Measurements from ENCODE around the gene ITFG1. TPM values are rescaled to one million over a fixed set of nuclear protein-coding genes. Genes with fewer than 3 reads are reported as not detected.
"Not testable (repeated sequence)": the region's sequence is repeated elsewhere in the genome, so short reads cannot be mapped to it uniquely, and the experiment has no call there.

ITFG1 gene
- total RNA-seq, 2 donors from 2014 or later = 47.7 to 68.6 TPM

GRCh38 chr16:47197536-47198179 lies 263.2 kb downstream of the ITFG1 start:
- no peak for DNase-seq (ENCODE audit: low spot score)
- no peaks in the 10 kb centered on the region for H3K27me3 ChIP-seq (replicated peaks; ENCODE audit: insufficient read depth)
- no peaks in the 10 kb centered on the region for H3K9me3 ChIP-seq
- TF ChIP-seq, protein P1, sequence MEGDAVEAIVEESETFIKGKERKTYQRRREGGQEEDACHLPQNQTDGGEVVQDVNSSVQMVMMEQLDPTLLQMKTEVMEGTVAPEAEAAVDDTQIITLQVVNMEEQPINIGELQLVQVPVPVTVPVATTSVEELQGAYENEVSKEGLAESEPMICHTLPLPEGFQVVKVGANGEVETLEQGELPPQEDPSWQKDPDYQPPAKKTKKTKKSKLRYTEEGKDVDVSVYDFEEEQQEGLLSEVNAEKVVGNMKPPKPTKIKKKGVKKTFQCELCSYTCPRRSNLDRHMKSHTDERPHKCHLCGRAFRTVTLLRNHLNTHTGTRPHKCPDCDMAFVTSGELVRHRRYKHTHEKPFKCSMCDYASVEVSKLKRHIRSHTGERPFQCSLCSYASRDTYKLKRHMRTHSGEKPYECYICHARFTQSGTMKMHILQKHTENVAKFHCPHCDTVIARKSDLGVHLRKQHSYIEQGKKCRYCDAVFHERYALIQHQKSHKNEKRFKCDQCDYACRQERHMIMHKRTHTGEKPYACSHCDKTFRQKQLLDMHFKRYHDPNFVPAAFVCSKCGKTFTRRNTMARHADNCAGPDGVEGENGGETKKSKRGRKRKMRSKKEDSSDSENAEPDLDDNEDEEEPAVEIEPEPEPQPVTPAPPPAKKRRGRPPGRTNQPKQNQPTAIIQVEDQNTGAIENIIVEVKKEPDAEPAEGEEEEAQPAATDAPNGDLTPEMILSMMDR (IDR thresholded peaks at IDR 0.05) = no peak
- peaks cover 0 to 5% of the 10 kb centered on the region in 2 donors for H3K4me1 ChIP-seq (ENCODE audit: control insufficient read depth in 1 of 2, low read depth in 2 of 2)
- H3K27ac ChIP-seq = no peak overlapping the region
- no peak for ATAC-seq (ENCODE audit: insufficient number of reproducible peaks, low FRiP score, low read depth)
- H3K4me3 ChIP-seq = no peak overlapping the region
- H3K36me3 ChIP-seq = no peaks in the 10 kb centered on the region

- Histone ChIP-seq H3K4me3 (no peak overlapping the region), H3K27ac (no peak overlapping the region), H3K36me3 (no peaks in the 10 kb centered on the region), H3K27me3 (replicated peaks; ENCODE audit: insufficient read depth) (no peaks in the 10 kb centered on the region), H3K9me3 (no peaks in the 10 kb centered on the region), H3K4me1 (ENCODE audit: control insufficient read depth in 1 of 2, low read depth in 2 of 2) (peaks cover 0 to 5% of the 10 kb centered on the region in 2 donors)
- no peak for ATAC-seq (ENCODE audit: insufficient number of reproducible peaks, low FRiP score, low read depth)
- DNase-seq (ENCODE audit: low spot score) = no peak
- TF ChIP-seq, protein P1 (IDR thresholded peaks at IDR 0.05) = no peak
Measured at GRCh38 chr16:47196457-47196856, 264.4 kb downstream of the ITFG1 start.

GRCh38 chr16:47182318-47182717 lies 278.5 kb downstream of the ITFG1 start:
- TF ChIP-seq, protein P1 (IDR thresholded peaks at IDR 0.05) = no peak
- Histone ChIP-seq H3K36me3 (no peaks in the 10 kb centered on the region), H3K9me3 (no peaks in the 10 kb centered on the region), H3K27ac (no peak overlapping the region), H3K27me3 (replicated peaks; ENCODE audit: insufficient read depth) (no peaks in the 10 kb centered on the region), H3K4me1 (ENCODE audit: control insufficient read depth in 1 of 2, low read depth in 2 of 2) (no peaks in the 10 kb centered on the region), H3K4me3 (no peak overlapping the region)
- no peak for DNase-seq (ENCODE audit: low spot score)
- ATAC-seq (ENCODE audit: insufficient number of reproducible peaks, low FRiP score, low read depth) = no peak

DNA sequence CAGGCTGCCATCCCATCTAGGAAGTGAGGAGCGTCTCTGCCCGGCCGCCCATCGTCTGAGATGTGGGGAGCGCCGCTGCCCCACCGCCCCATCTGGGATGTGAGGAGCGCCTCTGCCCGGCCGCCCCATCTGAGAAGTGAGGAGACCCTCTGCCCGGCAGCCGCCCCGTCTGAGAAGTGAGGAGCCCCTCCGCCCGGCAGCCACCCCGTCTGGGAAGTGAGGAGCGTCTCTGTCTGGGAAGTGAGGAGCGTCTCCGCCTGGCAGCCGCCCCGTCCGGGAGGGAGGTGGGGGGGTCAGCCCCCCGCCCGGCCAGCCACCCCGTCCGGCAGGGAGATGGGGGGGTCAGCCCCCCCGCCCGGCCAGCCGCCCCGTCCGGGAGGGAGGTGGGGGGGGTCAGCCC lies 279.8 kb downstream of the ITFG1 start:
- not testable (repeated sequence) for H3K9me3 ChIP-seq; H3K4me3 ChIP-seq; H3K27me3 ChIP-seq (replicated peaks; ENCODE audit: insufficient read depth); H3K4me1 ChIP-seq (ENCODE audit: control insufficient read depth in 1 of 2, low read depth in 2 of 2); ATAC-seq (ENCODE audit: insufficient number of reproducible peaks, low FRiP score, low read depth); DNase-seq (ENCODE audit: low spot score); H3K36me3 ChIP-seq; H3K27ac ChIP-seq

DNA sequence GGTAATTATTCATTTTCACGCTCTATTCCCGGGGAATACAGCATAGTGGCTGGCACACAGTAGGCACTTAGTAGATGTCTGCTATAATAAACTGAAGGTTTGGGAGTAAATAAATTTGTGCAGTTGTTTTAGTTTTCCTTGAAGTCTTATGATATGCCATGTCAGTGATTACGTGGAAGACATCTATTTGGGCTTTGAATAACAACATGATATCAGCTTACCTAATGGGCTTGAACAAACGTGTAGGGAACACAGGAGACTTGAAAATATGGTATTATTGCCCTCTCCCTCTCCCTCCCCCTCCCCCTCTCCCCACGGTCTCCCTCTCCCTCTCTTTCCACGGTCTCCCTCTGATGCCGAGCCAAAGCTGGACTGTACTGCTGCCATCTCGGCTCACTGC lies 280.8 kb downstream of the ITFG1 start:
- Histone ChIP-seq H3K36me3 (no peaks in the 10 kb centered on the region), H3K27me3 (replicated peaks; ENCODE audit: insufficient read depth) (no peaks in the 10 kb centered on the region), H3K27ac (no peak overlapping the region), H3K9me3 (no peaks in the 10 kb centered on the region), H3K4me1 (ENCODE audit: control insufficient read depth in 1 of 2, low read depth in 2 of 2) (no peaks in the 10 kb centered on the region), H3K4me3 (no peak overlapping the region)
- TF ChIP-seq, protein P1 (IDR thresholded peaks at IDR 0.05) = no peak
- DNase-seq (ENCODE audit: low spot score) (no peak), ATAC-seq (ENCODE audit: insufficient number of reproducible peaks, low FRiP score, low read depth) (no peak)

- Histone ChIP-seq H3K27me3 (replicated peaks; ENCODE audit: insufficient read depth) (no peaks in the 10 kb centered on the region), H3K4me1 (ENCODE audit: control insufficient read depth in 1 of 2, low read depth in 2 of 2) (no peaks in the 10 kb centered on the region), H3K27ac (no peak overlapping the region), H3K4me3 (no peak overlapping the region), H3K36me3 (no peaks in the 10 kb centered on the region), H3K9me3 (no peaks in the 10 kb centered on the region)
- no peak for DNase-seq (ENCODE audit: low spot score)
- ATAC-seq (ENCODE audit: insufficient number of reproducible peaks, low FRiP score, low read depth) = no peak
- TF ChIP-seq, protein P1 (IDR thresholded peaks at IDR 0.05) = no peak
Measured at GRCh38 chr16:47175152-47175551, 285.7 kb downstream of the ITFG1 start.
